BJ (cell line): ENCODE data around the gene PCDH17. TPM values are rescaled to one million over a fixed set of nuclear protein-coding genes. Genes with fewer than 3 reads are reported as not detected.

Experiments
- CTCF ChIA-PET: fragments of 350-600 bp; formaldehyde crosslinking; extraction: SDS; loops from one replicate; lab custom pipeline; 2021; ENCODE audit warnings: antibody characterized with exemption, inconsistent platforms; lab: Yijun Ruan, JAX
- POLR2A ChIA-PET: fragments of 300-600 bp; sonication (Branson Sonifier 250); formaldehyde crosslinking; extraction: SDS; loops from one replicate; lab custom pipeline; 2021; ENCODE audit warnings: antibody characterized with exemption; lab: Charles Lee
- DNase-seq: peaks from one replicate; pipeline ENCODE4 v3.0.0-alpha.2; 2011; ENCODE audit warnings: low read depth
- H3K27me3 ChIP-seq: 2 replicates; pipeline ENCODE4 v1.6.0; 2011; ENCODE audit warnings: low read length; ENCODE audit not compliant: control insufficient read depth, insufficient read depth
- H3K36me3 ChIP-seq: 2 replicates; pipeline ENCODE4 v1.5.1; 2011; ENCODE audit warnings: low read length; ENCODE audit not compliant: control insufficient read depth, insufficient read depth
- H3K4me3 ChIP-seq: 2 replicates; pipeline ENCODE4 v1.5.1; 2011; ENCODE audit warnings: low read depth, mild to moderate bottlenecking, control low read depth, low read length
- CTCF ChIP-seq: IDR thresholded peaks from 2 replicates; pipeline ENCODE4 v1.5.1; 2011; ENCODE audit warnings: low read depth, mild to moderate bottlenecking, control low read depth, inconsistent platforms, low read length, moderate library complexity; ENCODE audit not compliant: insufficient read depth
- polyA plus RNA-seq: library from polyadenylated mRNA; depleted of rRNA; stranded (reverse); fragments of >200 nt; gene quantifications from 2 replicates; pipeline ENCODE4 v1.2.3, GENCODE V29; 2011

Gene PCDH17
- polyA plus RNA-seq, 1 experiment, result 0.01 TPM

GRCh38 chr13:57698851-57699250, 67.3 kb downstream of the PCDH17 start:
- no peak for DNase-seq
- H3K36me3 ChIP-seq, result no peaks in the 10 kb centered on the region
- H3K27me3 ChIP-seq, result no peaks in the 10 kb centered on the region
- POLR2A ChIA-PET, result no interaction called here
- no peak for TF ChIP-seq CTCF
- CTCF ChIA-PET, result no interaction called here
- no peak overlapping the region for H3K4me3 ChIP-seq

- Histone ChIP-seq H3K27me3 (no peaks in the 10 kb centered on the region), H3K36me3 (no peaks in the 10 kb centered on the region), H3K4me3 (no peak overlapping the region)
- DNase-seq, result no peak
- CTCF ChIA-PET, result no interaction called here
- no peak for TF ChIP-seq CTCF
- POLR2A ChIA-PET, result no interaction called here
Observed at GRCh38 chr13:57704031-57704430, 72.5 kb downstream of the PCDH17 start.

- POLR2A ChIA-PET, result no interaction called here
- no peaks in the 10 kb centered on the region for H3K27me3 ChIP-seq
- H3K36me3 ChIP-seq, result no peaks in the 10 kb centered on the region
- H3K4me3 ChIP-seq, result no peak overlapping the region
- CTCF ChIA-PET, result no interaction called here
- DNase-seq, result no peak
- no peak for TF ChIP-seq CTCF
Observed at GRCh38 chr13:57716295-57716694, 84.8 kb downstream of the PCDH17 start.

- no peak for DNase-seq
- ChIA-PET POLR2A (no interaction called here), CTCF (no interaction called here)
Observed at GRCh38 chr13:57724486-57725272, 93.1 kb downstream of the PCDH17 start.

GRCh38 chr13:57725480-57725879, 93.9 kb downstream of the PCDH17 start:
- no peak for TF ChIP-seq CTCF

More at GRCh38 chr13:57724486-57725272, 93.1 kb downstream of the PCDH17 start:
- H3K4me3 ChIP-seq, result no peak overlapping the region
- no peak for TF ChIP-seq CTCF
- H3K27me3 ChIP-seq, result no peaks in the 10 kb centered on the region
- H3K36me3 ChIP-seq, result no peaks in the 10 kb centered on the region

More at GRCh38 chr13:57725480-57725879, 93.9 kb downstream of the PCDH17 start:
- no peaks in the 10 kb centered on the region for H3K36me3 ChIP-seq
- no peak overlapping the region for H3K4me3 ChIP-seq
- no peak for DNase-seq
- ChIA-PET POLR2A (no interaction called here), CTCF (no interaction called here)
- H3K27me3 ChIP-seq, result no peaks in the 10 kb centered on the region
